Hepatocyte (in vitro differentiated cells): ENCODE results near the gene KIAA1217.

ENCODE experiments used
- EZH2phosphoT487 ChIP-seq: fragments of 200-600 bp; sonication (generic); IDR thresholded peaks from one replicate; pipeline ENCODE4 v1.6.1; 2018; ENCODE audit warnings: antibody characterized with exemption, mild to moderate bottlenecking, low read depth, moderate library complexity; ENCODE audit not compliant: unreplicated experiment, severe bottlenecking
- TF ChIP-seq, protein P1 (sequence below): fragments of 200-600 bp; sonication (generic); IDR thresholded peaks from 2 replicates; pipeline ENCODE4 v1.5.1; 2016; ENCODE audit warnings: antibody characterized with exemption, mild to moderate bottlenecking; ENCODE audit not compliant: poor library complexity

DNA sequence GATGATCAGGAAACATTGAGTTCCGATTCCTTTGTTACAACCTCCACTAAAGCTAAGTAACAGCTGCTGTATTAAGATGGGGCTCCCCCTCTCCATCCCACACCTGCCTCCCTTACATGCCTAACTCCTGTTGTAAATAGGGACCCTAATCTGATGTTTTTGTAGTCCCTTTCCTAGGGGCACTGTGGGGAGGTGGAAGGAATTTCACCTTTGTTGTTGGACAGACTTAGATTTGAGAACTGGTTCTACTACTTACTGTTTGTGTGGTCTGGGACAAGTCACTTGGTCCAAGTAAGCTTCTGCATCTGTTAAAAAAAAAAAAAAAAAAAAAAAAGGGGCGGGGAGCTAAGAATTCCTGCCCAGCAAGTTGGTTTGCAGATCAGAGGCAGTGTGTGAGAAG lies 42.6 kb downstream of the KIAA1217 start:
- TF ChIP-seq, protein P1, sequence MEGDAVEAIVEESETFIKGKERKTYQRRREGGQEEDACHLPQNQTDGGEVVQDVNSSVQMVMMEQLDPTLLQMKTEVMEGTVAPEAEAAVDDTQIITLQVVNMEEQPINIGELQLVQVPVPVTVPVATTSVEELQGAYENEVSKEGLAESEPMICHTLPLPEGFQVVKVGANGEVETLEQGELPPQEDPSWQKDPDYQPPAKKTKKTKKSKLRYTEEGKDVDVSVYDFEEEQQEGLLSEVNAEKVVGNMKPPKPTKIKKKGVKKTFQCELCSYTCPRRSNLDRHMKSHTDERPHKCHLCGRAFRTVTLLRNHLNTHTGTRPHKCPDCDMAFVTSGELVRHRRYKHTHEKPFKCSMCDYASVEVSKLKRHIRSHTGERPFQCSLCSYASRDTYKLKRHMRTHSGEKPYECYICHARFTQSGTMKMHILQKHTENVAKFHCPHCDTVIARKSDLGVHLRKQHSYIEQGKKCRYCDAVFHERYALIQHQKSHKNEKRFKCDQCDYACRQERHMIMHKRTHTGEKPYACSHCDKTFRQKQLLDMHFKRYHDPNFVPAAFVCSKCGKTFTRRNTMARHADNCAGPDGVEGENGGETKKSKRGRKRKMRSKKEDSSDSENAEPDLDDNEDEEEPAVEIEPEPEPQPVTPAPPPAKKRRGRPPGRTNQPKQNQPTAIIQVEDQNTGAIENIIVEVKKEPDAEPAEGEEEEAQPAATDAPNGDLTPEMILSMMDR, result no peak
- TF ChIP-seq EZH2phosphoT487, result no peak
